HG02759 (cell line): Measurements from ENCODE around the gene CALML5.

Experiments
- ATAC-seq: cut with Tn5 transposase; IDR thresholded peaks from one replicate; pipeline ENCODE4 v1.9.1; 2021; ENCODE audit warnings: mild to moderate bottlenecking, moderate library complexity; ENCODE audit not compliant: unreplicated experiment

Gene CALML5

GRCh38 chr10:5467207-5467535, 32.2 kb downstream of the CALML5 start:
- ATAC-seq, result no peak

- no peak for ATAC-seq
Observed at GRCh38 chr10:5466451-5467206, 32.7 kb downstream of the CALML5 start.

GRCh38 chr10:5465976-5466450, 33.4 kb downstream of the CALML5 start:
- no peak for ATAC-seq

GRCh38 chr10:5464546-5464945, 34.8 kb downstream of the CALML5 start:
- no peak for ATAC-seq

GRCh38 chr10:5462841-5463293, 36.5 kb downstream of the CALML5 start:
- no peak for ATAC-seq

- ATAC-seq, result no peak
Observed at GRCh38 chr10:5461914-5462840, 37.2 kb downstream of the CALML5 start.

GRCh38 chr10:5461203-5461588, 38.2 kb downstream of the CALML5 start:
- no peak for ATAC-seq

GRCh38 chr10:5460468-5461202, 38.7 kb downstream of the CALML5 start:
- no peak for ATAC-seq

- ATAC-seq, result no peak
Observed at GRCh38 chr10:5458949-5459747, 40.2 kb downstream of the CALML5 start.

- ATAC-seq, result no peak
Observed at GRCh38 chr10:5458425-5458824, 40.9 kb downstream of the CALML5 start.

GRCh38 chr10:5457741-5458140, 41.6 kb downstream of the CALML5 start:
- no peak for ATAC-seq

GRCh38 chr10:5456563-5456962, 42.8 kb downstream of the CALML5 start:
- no peak for ATAC-seq

- ATAC-seq, result no peak
Observed at GRCh38 chr10:5453749-5454489, 45.5 kb downstream of the CALML5 start.

GRCh38 chr10:5450605-5451384, 48.6 kb downstream of the CALML5 start:
- ATAC-seq, result no peak

GRCh38 chr10:5449823-5450222, 49.5 kb downstream of the CALML5 start:
- ATAC-seq, result no peak

- ATAC-seq, result no peak
Observed at GRCh38 chr10:5449227-5449626, 50.1 kb downstream of the CALML5 start.
